HCT116 (cell line): ENCODE measurements around the gene DNAJB8. TPM values are rescaled to one million over a fixed set of nuclear protein-coding genes. Genes with fewer than 3 reads are reported as not detected.

Experiments used
- ATAC-seq: fragments of 200-7000 bp; cut with Tn5 transposase; 2 replicates; pipeline ENCODE4 v1.9.1; 2020; ENCODE audit warnings: mild to moderate bottlenecking, moderate library complexity
- BruUV-seq: library from RNA; stranded (reverse); fragments of 400-500 nt; replicated peaks from 2 replicates; lab custom pipeline; 2021; lab: Mats Ljungman, UMichigan
- CTCF ChIA-PET: fragments of 300-600 bp; sonication (Branson Sonifier 250); formaldehyde crosslinking; loops from one replicate; lab custom pipeline; 2021; ENCODE audit warnings: antibody characterized with exemption; lab: Charles Lee
- POLR2A ChIA-PET: fragments of 300-600, 350-600 bp; sonication (Branson Sonifier 250); formaldehyde crosslinking; loops from one replicate; lab custom pipeline; 2021; ENCODE audit warnings: antibody characterized with exemption; lab: Charles Lee
- RAD21 ChIA-PET, 2 experiments: fragments of 300-600 bp; sonication (Branson Sonifier 250); formaldehyde crosslinking; loops; one replicate each; lab custom pipeline; 2023; ENCODE audit warnings: low total read pairs in 2 of 2; ENCODE audit not compliant: uncharacterized antibody in 2 of 2, unreplicated experiment in 2 of 2, low non-redundant PET in 1 of 2; lab: Charles Lee
- DNase-seq: peaks from one replicate; pipeline ENCODE4 v3.0.0-alpha.2; 2010; ENCODE audit warnings: low read depth, low spot score
- H2AFZ ChIP-seq: fragments of 200-600 bp; shearing (Covaris generic), sonication (generic); 2 replicates; pipeline ENCODE4 v1.6.1; 2017; ENCODE audit warnings: low read depth, mixed run types, mixed read lengths, antibody characterized with exemption, low read length; ENCODE audit not compliant: poor library complexity, severe bottlenecking
- H3K27ac ChIP-seq: 2 replicates; pipeline ENCODE4 v1.5.1; 2012; ENCODE audit warnings: low read depth, low read length
- H3K27me3 ChIP-seq: fragments of 200-600 bp; sonication (generic); 2 replicates; pipeline ENCODE4 v1.6.1; 2016; ENCODE audit warnings: mixed run types, low read length, mixed read lengths; ENCODE audit not compliant: insufficient read depth
- H3K36me3 ChIP-seq, 2 experiments: fragments of 200-500 bp in 1 of 2; fragments of 200-600 bp in 1 of 2; sonication (Bioruptor generic) in 1 of 2; sonication (generic) in 1 of 2; 2 replicates each; pipeline versions ENCODE4 v1.5.1 to v1.6.1; 2014 to 2016; ENCODE audit warnings: low read length in 2 of 2, inconsistent platforms in 1 of 2, mixed read lengths in 1 of 2, mixed run types in 1 of 2; ENCODE audit not compliant: insufficient read depth in 2 of 2, control insufficient read depth in 1 of 2
- H3K4me1 ChIP-seq, 2 experiments: fragments of 200-600 bp in 1 of 2; sonication (generic) in 1 of 2; 2 replicates each; pipeline versions ENCODE4 v1.5.1 to v1.6.1; 2012 to 2017; ENCODE audit warnings: low read length in 2 of 2, inconsistent platforms in 1 of 2, mild to moderate bottlenecking in 1 of 2, mixed read lengths in 1 of 2, mixed run types in 1 of 2, moderate library complexity in 1 of 2; ENCODE audit not compliant: insufficient read depth in 2 of 2, control insufficient read depth in 1 of 2
- H3K4me2 ChIP-seq: fragments of 200-600 bp; sonication (generic); 2 replicates; pipeline ENCODE4 v1.6.1; 2017; ENCODE audit warnings: mixed run types, low read length, mixed read lengths
- H3K4me3 ChIP-seq, 2 experiments: fragments of 200-600 bp in 1 of 2; sonication (generic) in 1 of 2; replicated peaks in 1 of 2; 2 replicates each; pipeline ENCODE4 v1.5.1; 2011 to 2016; ENCODE audit warnings: low read length in 2 of 2, control low read depth in 1 of 2, low read depth in 1 of 2, mild to moderate bottlenecking in 1 of 2, mixed read lengths in 1 of 2, mixed run types in 1 of 2
- H3K79me2 ChIP-seq: fragments of 200-600 bp; sonication (generic); 2 replicates; pipeline ENCODE4 v1.6.1; 2017; ENCODE audit warnings: mild to moderate bottlenecking, mixed run types, low read length, moderate library complexity, mixed read lengths; ENCODE audit not compliant: insufficient read depth
- H3K9ac ChIP-seq: fragments of 200-600 bp; sonication (generic); 2 replicates; pipeline ENCODE4 v1.6.1; 2016; ENCODE audit warnings: low read length, mixed read lengths
- H3K9me2 ChIP-seq: fragments of 200-600 bp; sonication (generic), shearing (Covaris generic); 2 replicates; pipeline ENCODE4 v1.6.1; 2017; ENCODE audit warnings: mixed run types, mild to moderate bottlenecking, moderate library complexity; ENCODE audit not compliant: insufficient read depth
- H3K9me3 ChIP-seq, 2 experiments: fragments of 200-500 bp in 1 of 2; fragments of 200-600 bp in 1 of 2; sonication (Bioruptor generic) in 1 of 2; sonication (generic) in 1 of 2; 2 replicates each; pipeline ENCODE4 v1.6.1; 2014 to 2017; ENCODE audit warnings: low read length in 2 of 2, mixed read lengths in 2 of 2, inconsistent platforms in 1 of 2, low read depth in 1 of 2, mild to moderate bottlenecking in 1 of 2, mixed run types in 1 of 2, moderate library complexity in 1 of 2; ENCODE audit not compliant: control insufficient read depth in 1 of 2, insufficient read depth in 1 of 2
- H4K20me1 ChIP-seq: fragments of 200-600 bp; sonication (generic), shearing (Covaris generic); 2 replicates; pipeline ENCODE4 v1.6.1; 2017; ENCODE audit warnings: mixed run types, mild to moderate bottlenecking, moderate library complexity; ENCODE audit not compliant: insufficient read depth
- ATF3 ChIP-seq: IDR thresholded peaks from 2 replicates; pipeline ENCODE4 v1.6.1; 2012
- CEBPB ChIP-seq: IDR thresholded peaks from 2 replicates; pipeline ENCODE4 v1.6.1; 2012; ENCODE audit warnings: low read depth
- CTCF ChIP-seq, 3 experiments: fragments of 200-600 bp in 1 of 3; sonication (generic) in 1 of 3; IDR thresholded peaks in 2 of 3; conservative IDR thresholded peaks in 1 of 3; 2 replicates each; pipeline ENCODE4 v1.5.1; 2012 to 2017; ENCODE audit warnings: low read depth in 2 of 3, low read length in 2 of 3, antibody characterized with exemption in 1 of 3, borderline replicate concordance in 1 of 3, control low read depth in 1 of 3, mild to moderate bottlenecking in 1 of 3, mixed read lengths in 1 of 3, mixed run types in 1 of 3, moderate library complexity in 1 of 3; ENCODE audit not compliant: insufficient read depth in 1 of 3
- ELF1 ChIP-seq: IDR thresholded peaks from 2 replicates; pipeline ENCODE4 v1.6.1; 2012; ENCODE audit warnings: low read depth, borderline replicate concordance
- EZH2 ChIP-seq: fragments of 200-600 bp; sonication (generic); IDR thresholded peaks from 2 replicates; pipeline ENCODE4 v1.6.1; 2017; ENCODE audit warnings: antibody characterized with exemption, mixed run types
- EZH2phosphoT487 ChIP-seq: fragments of 200-600 bp; IDR thresholded peaks from 2 replicates; pipeline ENCODE4 v1.6.1; 2018; ENCODE audit warnings: antibody characterized with exemption, borderline replicate concordance
- FOSL1 ChIP-seq: IDR thresholded peaks from 2 replicates; pipeline ENCODE4 v1.6.1; 2012; ENCODE audit warnings: low read depth
- JUND ChIP-seq: IDR thresholded peaks from 2 replicates; pipeline ENCODE4 v1.6.1; 2012
- MAX ChIP-seq: IDR thresholded peaks from 2 replicates; pipeline ENCODE4 v1.6.1; 2012
- POLR2A ChIP-seq: IDR thresholded peaks from 2 replicates; pipeline ENCODE4 v1.7.0; 2011; ENCODE audit warnings: borderline replicate concordance; ENCODE audit not compliant: insufficient read depth, insufficient read length; ENCODE audit errors: extremely low read depth
- YY1 ChIP-seq: IDR thresholded peaks from 2 replicates; pipeline ENCODE4 v1.6.1; 2011; ENCODE audit warnings: low read length, low read depth, moderate library complexity, mild to moderate bottlenecking; ENCODE audit not compliant: insufficient replicate concordance; ENCODE audit errors: extremely low read depth
- ZBTB33 ChIP-seq: IDR thresholded peaks from 2 replicates; pipeline ENCODE4 v1.6.1; 2011; ENCODE audit warnings: mild to moderate bottlenecking, low read length, moderate library complexity; ENCODE audit not compliant: insufficient replicate concordance; ENCODE audit errors: extremely low read depth
- intact Hi-C: fragments of 100-400 bp; cut with micrococcal nuclease; formaldehyde crosslinking; loops from 2 replicates; pipeline ENCODE4 v1.10.0; 2022
- total RNA-seq: library from RNA; stranded (reverse); gene quantifications from one replicate; pipeline ENCODE4 v1.2.1, GENCODE V29; 2021; ENCODE audit not compliant: unreplicated experiment

The DNAJB8 gene
- total RNA-seq, 1 experiment from 2014 or later, result not detected

GRCh38 chr3:128486205-128486628, 19.5 kb upstream of the DNAJB8 start:
- Histone ChIP-seq H3K4me2 (peak overlapping the region; percentile 100), H3K4me3 (peak overlapping the region; percentile 75 to 76), H4K20me1 (no peaks in the 10 kb centered on the region), H3K4me1 (peaks cover 7 to 27% of the 10 kb centered on the region in 2 experiments), H3K9ac (peak overlapping the region; percentile 82), H2AFZ (no peak overlapping the region), H3K27me3 (no peaks in the 10 kb centered on the region), H3K9me2 (no peaks in the 10 kb centered on the region), H3K27ac (no peak overlapping the region), H3K79me2 (peaks cover 33% of the 10 kb centered on the region; the same call in 1 of the 2 replicates), H3K9me3 (no peaks in the 10 kb centered on the region), H3K36me3 (peaks cover 0 to 13% of the 10 kb centered on the region in 2 experiments; a peak in 2 of 4 replicates)
- no peak for TF ChIP-seq MAX
- no peak for TF ChIP-seq POLR2A
- TF ChIP-seq ELF1, result no peak
- no peak for TF ChIP-seq FOSL1
- no peak for TF ChIP-seq CEBPB
- no peak for TF ChIP-seq JUND
- TF ChIP-seq YY1, result no peak
- no TSS peak for BruUV-seq
- ChIA-PET CTCF (no interaction called here), RAD21 (no interaction called here), POLR2A (no interaction called here)
- no peak for ATAC-seq
- no peak for DNase-seq
- intact Hi-C loops, result loop anchor here (5.0 kb wide), 1 partner anchor 69 kb away; no protein-coding TSS in a partner anchor

GRCh38 chr3:128485282-128486204, 18.9 kb upstream of the DNAJB8 start:
- H3K4me3 ChIP-seq, result no peak overlapping the region
- no peak overlapping the region for H3K4me2 ChIP-seq
- no peak overlapping the region for H3K27ac ChIP-seq
- H3K4me1 ChIP-seq, result peaks cover 5 to 24% of the 10 kb centered on the region in 2 experiments
- peaks cover 26% of the 10 kb centered on the region; the same call in 1 of the 2 replicates for H3K79me2 ChIP-seq
- no peaks in the 10 kb centered on the region for H4K20me1 ChIP-seq
- intact Hi-C loops, result loop anchor here (5.0 kb wide), 1 partner anchor 68 kb away; no protein-coding TSS in a partner anchor
- no peak overlapping the region for H2AFZ ChIP-seq
- DNase-seq (no peak), ATAC-seq (no peak)
- POLR2A ChIA-PET, result no interaction called here
- H3K9me3 ChIP-seq, result no peaks in the 10 kb centered on the region
- CTCF ChIA-PET, result no interaction called here
- H3K9ac ChIP-seq, result no peak overlapping the region
- no peaks in the 10 kb centered on the region for H3K27me3 ChIP-seq
- no peaks in the 10 kb centered on the region for H3K9me2 ChIP-seq
- RAD21 ChIA-PET, result no interaction called here
- TF ChIP-seq CTCF (IDR thresholded peaks at IDR 0.05 in 2 of 3, conservative IDR thresholded peaks at IDR 0.05 in 1 of 3; ENCODE audit: borderline replicate concordance in 1 of 3, insufficient read depth in 1 of 3, low read depth in 2 of 3, low read length in 2 of 3) (no peak), MAX (no peak), EZH2phosphoT487 (no peak), YY1 (no peak), POLR2A (no peak), JUND (no peak), EZH2 (no peak), ATF3 (no peak), ZBTB33 (no peak)
- no TSS peak for BruUV-seq
- peaks cover 0 to 16% of the 10 kb centered on the region in 2 experiments; a peak in 2 of 4 replicates for H3K36me3 ChIP-seq
